ENCODE results near the gene ORC5. TPM values are rescaled to one million over a fixed set of nuclear protein-coding genes. Genes with fewer than 3 reads are reported as not detected.

The ORC5 gene
- total and polyA plus RNA-seq, 2 of the 13 experiments (the other 11 are each of a cell fraction or from before 2014, with no cell fraction given), result 4.8 to 18.8 TPM

DNA sequence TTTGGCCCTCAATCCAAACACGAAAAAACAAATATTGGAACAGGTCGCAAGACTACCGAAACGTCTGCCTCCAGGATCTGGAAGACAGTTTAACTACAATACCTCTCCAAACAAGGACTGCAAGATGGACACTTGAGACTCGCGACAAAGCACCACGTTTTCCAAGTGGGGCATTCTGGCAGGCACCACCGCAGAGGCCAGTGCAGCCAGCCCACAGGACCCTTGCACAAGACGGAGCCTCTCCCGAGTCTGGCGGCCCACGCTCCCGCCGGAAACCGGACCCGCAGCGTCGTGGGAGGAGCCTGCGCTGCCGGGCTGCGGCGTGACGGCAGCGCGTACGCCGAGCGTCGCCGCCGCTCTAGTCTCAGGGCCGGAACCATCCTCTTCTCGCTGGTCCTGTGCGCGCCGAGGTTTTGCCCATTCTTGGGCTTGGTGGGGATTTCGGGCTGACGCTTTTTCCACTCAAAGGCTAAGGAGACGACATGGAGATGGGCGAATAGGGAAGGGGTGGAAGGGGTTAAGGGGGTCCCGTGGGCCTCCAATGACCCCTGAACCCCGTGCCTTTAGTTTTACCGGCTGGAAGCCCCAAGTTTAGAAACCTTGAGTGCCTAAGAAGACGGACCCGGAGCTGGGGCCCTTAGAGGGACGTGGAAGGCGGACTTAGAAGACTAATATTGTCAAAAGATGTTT, at the start of gene ORC5 (continued):
- TF ChIP-seq AKNA (CRISPR knock-in tag; IDR thresholded peaks at IDR 0.05; ENCODE audit: borderline replicate concordance) (no peak; the same call in 1 of the 2 replicates), ZBTB14 (CRISPR knock-in tag; IDR thresholded peaks at IDR 0.05) (no peak), PLSCR1 (CRISPR knock-in tag; IDR thresholded peaks at IDR 0.05; ENCODE audit: borderline replicate concordance) (no peak), ZNF446 (CRISPR knock-in tag; IDR thresholded peaks at IDR 0.05) (0 out of 2 replicates have a peak, but pooled peaks have one; percentile 10), SIX4 (CRISPR knock-in tag; IDR thresholded peaks at IDR 0.05) (peak; percentile 17; the same call in 1 of the 2 replicates), ZKSCAN5 (CRISPR knock-in tag; IDR thresholded peaks at IDR 0.05) (no peak), ZNF230 (CRISPR knock-in tag; IDR thresholded peaks at IDR 0.05) (peak; percentile 82), ZNF747 (CRISPR knock-in tag; IDR thresholded peaks at IDR 0.05; ENCODE audit: borderline replicate concordance) (peak; percentile 49; the same call in 1 of the 2 replicates), ZNF441 (CRISPR knock-in tag; IDR thresholded peaks at IDR 0.05; ENCODE audit: borderline replicate concordance) (peak; percentile 43; the same call in 1 of the 2 replicates), MTF1 (CRISPR knock-in tag; IDR thresholded peaks at IDR 0.05) (peak; percentile 57; the same call in 1 of the 2 replicates), ZNF580 (CRISPR knock-in tag; IDR thresholded peaks at IDR 0.05; ENCODE audit: borderline replicate concordance, low read depth) (peak; percentile 91; the same call in 1 of the 2 replicates), ZNF296 (CRISPR knock-in tag; conservative IDR thresholded peaks at IDR 0.05) (no peak), ZBTB8A (CRISPR knock-in tag; IDR thresholded peaks at IDR 0.05; ENCODE audit: borderline replicate concordance, low read depth) (no peak), NFE2L1 (CRISPR knock-in tag; IDR thresholded peaks at IDR 0.05; ENCODE audit: borderline replicate concordance) (no peak; the same call in 1 of the 2 replicates), TOPORS (CRISPR knock-in tag; IDR thresholded peaks at IDR 0.05) (peak; percentile 73), NR0B2 (CRISPR knock-in tag; IDR thresholded peaks at IDR 0.05) (0 out of 2 replicates have a peak, but pooled peaks have one; percentile 35), ZNF263 (CRISPR knock-in tag; IDR thresholded peaks at IDR 0.05) (no peak), ZSCAN9 (CRISPR knock-in tag; IDR thresholded peaks at IDR 0.05; ENCODE audit: borderline replicate concordance) (no peak), TRIM24 (CRISPR knock-in tag; IDR thresholded peaks at IDR 0.05) (no peak), EED (CRISPR knock-in tag; IDR thresholded peaks at IDR 0.05) (peak; percentile 80; the same call in 1 of the 2 replicates)
- TF ChIP-seq, protein P1, sequence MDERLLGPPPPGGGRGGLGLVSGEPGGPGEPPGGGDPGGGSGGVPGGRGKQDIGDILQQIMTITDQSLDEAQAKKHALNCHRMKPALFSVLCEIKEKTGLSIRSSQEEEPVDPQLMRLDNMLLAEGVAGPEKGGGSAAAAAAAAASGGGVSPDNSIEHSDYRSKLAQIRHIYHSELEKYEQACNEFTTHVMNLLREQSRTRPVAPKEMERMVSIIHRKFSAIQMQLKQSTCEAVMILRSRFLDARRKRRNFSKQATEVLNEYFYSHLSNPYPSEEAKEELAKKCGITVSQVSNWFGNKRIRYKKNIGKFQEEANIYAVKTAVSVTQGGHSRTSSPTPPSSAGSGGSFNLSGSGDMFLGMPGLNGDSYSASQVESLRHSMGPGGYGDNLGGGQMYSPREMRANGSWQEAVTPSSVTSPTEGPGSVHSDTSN (CRISPR knock-in tag; IDR thresholded peaks at IDR 0.05), result no peak

Data from HepG2 (cell line).